ENCODE data around the gene LDLRAP1. TPM values are rescaled to one million over a fixed set of nuclear protein-coding genes. Genes with fewer than 3 reads are reported as not detected.

LDLRAP1 gene
- polyA plus RNA-seq, 4 donors: 12.4 to 15.4 (median 14.3) TPM

DNA sequence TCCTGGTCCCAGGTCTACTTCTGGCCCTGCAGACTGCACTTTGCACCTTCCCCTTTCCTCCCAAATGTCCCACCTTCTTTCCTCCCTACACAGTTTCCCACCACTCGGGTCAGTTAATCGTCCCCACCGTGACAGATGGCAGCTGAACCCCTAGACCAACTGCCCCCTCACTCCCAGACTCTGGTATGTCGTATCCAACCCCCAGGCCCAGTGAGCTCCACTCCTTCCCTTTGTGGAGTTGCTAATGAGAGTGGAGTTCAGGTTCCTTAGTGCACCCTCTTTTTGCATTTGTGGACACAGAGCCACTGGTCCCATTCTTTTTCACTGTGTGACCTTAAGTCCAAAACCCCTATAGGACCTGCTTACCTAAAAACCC lies 75.0 kb downstream of the LDLRAP1 start:
- DNase-seq (ENCODE audit: low read depth in 4 of 4, low spot score in 2 of 4): no peak

Other genes starting within 250 kb of the LDLRAP1 start
- gene TMEM50A, start 205.3 kb upstream of the LDLRAP1 start, polyA plus RNA-seq (ENCODE audit: insufficient read length in 4 of 4): 100 to 1,000 TPM; 101 to 136 (median 121) TPM
- gene RHCE, start 122.8 kb upstream of the LDLRAP1 start, polyA plus RNA-seq (ENCODE audit: insufficient read length in 4 of 4): 1 to 10 TPM in 1 of 4 donors, under 1 TPM in 3; 0.56 to 1.9 (median 0.86) TPM
- 10 to 100 TPM; 25.9 to 27.2 (median 26.7) TPM for gene MACO1, start 112.7 kb upstream of the LDLRAP1 start, polyA plus RNA-seq (ENCODE audit: insufficient read length in 4 of 4)
- gene MAN1C1, start 73.2 kb downstream of the LDLRAP1 start, polyA plus RNA-seq (ENCODE audit: insufficient read length in 4 of 4): 10 to 100 TPM; 14.5 to 21.7 (median 18.5) TPM